H9 (cell line): ENCODE measurements around the gene APOL6. TPM values are rescaled to one million over a fixed set of nuclear protein-coding genes. Genes with fewer than 3 reads are reported as not detected.

Experiments
- DNase-seq: peaks from one replicate; pipeline ENCODE4 v3.0.0-alpha.2; 2017
- H2AFZ ChIP-seq: one replicate; pipeline ENCODE4 v1.6.1; 2013; ENCODE audit warnings: mild to moderate bottlenecking, low read length, control low read depth, moderate library complexity
- H2AK5ac ChIP-seq: 2 replicates; pipeline ENCODE4 v1.6.1; 2013; ENCODE audit warnings: low read length, control low read depth, mixed read lengths; ENCODE audit not compliant: insufficient read length
- H2BK120ac ChIP-seq: one replicate; pipeline ENCODE4 v1.6.1; 2013; ENCODE audit warnings: low read depth, mild to moderate bottlenecking, low read length, control low read depth, inconsistent platforms; ENCODE audit not compliant: poor library complexity, severe bottlenecking
- H2BK12ac ChIP-seq: 2 replicates; pipeline ENCODE4 v1.6.1; 2013; ENCODE audit warnings: low read length, control low read depth, mixed read lengths, low read depth; ENCODE audit not compliant: insufficient read length
- H2BK15ac ChIP-seq: 2 replicates; pipeline ENCODE4 v1.6.1; 2013; ENCODE audit warnings: low read depth, low read length, control low read depth
- H2BK20ac ChIP-seq: one replicate; pipeline ENCODE4 v1.6.1; 2013; ENCODE audit warnings: low read depth, mild to moderate bottlenecking, low read length, control low read depth, inconsistent platforms; ENCODE audit not compliant: poor library complexity, severe bottlenecking
- H2BK5ac ChIP-seq: 2 replicates; pipeline ENCODE4 v1.6.1; 2013; ENCODE audit warnings: low read length, control low read depth, mixed read lengths; ENCODE audit not compliant: insufficient read length
- H3K14ac ChIP-seq: 2 replicates; pipeline ENCODE4 v1.6.1; 2013; ENCODE audit warnings: low read length, control low read depth; ENCODE audit not compliant: insufficient read depth
- H3K18ac ChIP-seq: 2 replicates; pipeline ENCODE4 v1.6.1; 2013; ENCODE audit warnings: low read depth, mild to moderate bottlenecking, mixed read lengths, low read length, control low read depth; ENCODE audit not compliant: insufficient read length
- H3K23ac ChIP-seq: 2 replicates; pipeline ENCODE4 v1.6.1; 2013; ENCODE audit warnings: low read length, control low read depth, mixed read lengths, low read depth; ENCODE audit not compliant: insufficient read length
- H3K23me2 ChIP-seq: 2 replicates; pipeline ENCODE4 v1.6.1; 2013; ENCODE audit warnings: low read depth, mild to moderate bottlenecking, mixed read lengths, low read length, control low read depth; ENCODE audit not compliant: insufficient read length, poor library complexity, severe bottlenecking
- H3K27ac ChIP-seq: 2 replicates; pipeline ENCODE4 v1.5.1; 2013; ENCODE audit warnings: low read length, control low read depth, mixed read lengths, low read depth; ENCODE audit not compliant: insufficient read length
- H3K27me3 ChIP-seq: 2 replicates; pipeline ENCODE4 v1.6.1; 2013; ENCODE audit warnings: low read length, control low read depth, inconsistent platforms; ENCODE audit not compliant: insufficient read depth
- H3K4ac ChIP-seq: 2 replicates; pipeline ENCODE4 v1.6.1; 2013; ENCODE audit warnings: low read depth, mild to moderate bottlenecking, control low read depth, inconsistent platforms, low read length, moderate library complexity
- H3K4me1 ChIP-seq: 2 replicates; pipeline ENCODE4 v1.6.1; 2013; ENCODE audit warnings: low read length, control low read depth, inconsistent platforms; ENCODE audit not compliant: insufficient read depth
- H3K4me2 ChIP-seq: 2 replicates; pipeline ENCODE4 v1.6.1; 2013; ENCODE audit warnings: low read length, control low read depth, mixed read lengths; ENCODE audit not compliant: insufficient read length, insufficient read depth
- H3K56ac ChIP-seq: 2 replicates; pipeline ENCODE4 v1.6.1; 2013; ENCODE audit warnings: low read depth, mild to moderate bottlenecking, mixed read lengths, low read length, control low read depth; ENCODE audit not compliant: insufficient read length
- H3K79me1 ChIP-seq: 2 replicates; pipeline ENCODE4 v1.6.1; 2013; ENCODE audit warnings: low read depth, mild to moderate bottlenecking, moderate library complexity, low read length, control low read depth, inconsistent platforms; ENCODE audit not compliant: insufficient read depth, poor library complexity, severe bottlenecking
- H3K79me2 ChIP-seq: 2 replicates; pipeline ENCODE4 v1.6.1; 2013; ENCODE audit warnings: low read length, control low read depth, inconsistent platforms; ENCODE audit not compliant: insufficient read depth
- H3K9ac ChIP-seq: 2 replicates; pipeline ENCODE4 v1.6.1; 2013; ENCODE audit warnings: low read length, control low read depth, mixed read lengths; ENCODE audit not compliant: insufficient read length; ENCODE audit errors: extremely low read depth
- H3K9me3 ChIP-seq: one replicate; pipeline ENCODE4 v1.6.1; 2013; ENCODE audit warnings: low read depth, low read length, inconsistent platforms; ENCODE audit not compliant: control insufficient read depth
- H3T11ph ChIP-seq: one replicate; pipeline ENCODE4 v1.6.1; 2013; ENCODE audit warnings: mild to moderate bottlenecking, low read length, control low read depth, inconsistent platforms
- H4K20me1 ChIP-seq: one replicate; pipeline ENCODE4 v1.6.1; 2013; ENCODE audit not compliant: control insufficient read depth, insufficient read length, insufficient read depth
- H4K5ac ChIP-seq: 2 replicates; pipeline ENCODE4 v1.6.1; 2013; ENCODE audit warnings: low read depth, mild to moderate bottlenecking, mixed read lengths, low read length, control low read depth; ENCODE audit not compliant: insufficient read length
- H4K8ac ChIP-seq: replicated peaks from 2 replicates; pipeline ENCODE4 v1.6.1; 2013; ENCODE audit warnings: low read length, control low read depth, mixed read lengths, low read depth; ENCODE audit not compliant: insufficient read length
- H4K91ac ChIP-seq: 2 replicates; pipeline ENCODE4 v1.6.1; 2013; ENCODE audit warnings: low read depth, mild to moderate bottlenecking, moderate library complexity, mixed read lengths, low read length, control low read depth; ENCODE audit not compliant: insufficient read length
- H3K27ac Mint-ChIP-seq, 3 experiments: 2 replicates in 2 of 3; 3 replicates in 1 of 3; pipeline ENCODE4 v1.8.0; 2020 to 2021; ENCODE audit warnings: mixed read lengths in 3 of 3, mild to moderate bottlenecking in 1 of 3, moderate library complexity in 1 of 3
- H3K27me3 Mint-ChIP-seq: 2 replicates; pipeline ENCODE4 v1.8.0; 2021; ENCODE audit warnings: low read depth, mild to moderate bottlenecking, moderate library complexity, mixed read lengths
- H3K36me3 Mint-ChIP-seq, 3 experiments: 2 replicates in 2 of 3; 3 replicates in 1 of 3; pipeline ENCODE4 v1.8.0; 2020 to 2021; ENCODE audit warnings: low read depth in 3 of 3, mixed read lengths in 3 of 3; ENCODE audit not compliant: insufficient read depth in 1 of 3
- H3K4me1 Mint-ChIP-seq, 2 experiments: 2 replicates each; pipeline ENCODE4 v1.8.0; 2020; ENCODE audit warnings: mixed read lengths in 2 of 2
- H3K4me3 Mint-ChIP-seq, 2 experiments: 2 replicates in 1 of 2; 3 replicates in 1 of 2; pipeline ENCODE4 v1.8.0; 2020 to 2021; ENCODE audit warnings: mild to moderate bottlenecking in 2 of 2, mixed read lengths in 2 of 2, moderate library complexity in 1 of 2
- H3K9me3 Mint-ChIP-seq, 2 experiments: 2 replicates in 1 of 2; 3 replicates in 1 of 2; pipeline ENCODE4 v1.8.0; 2020; ENCODE audit warnings: mild to moderate bottlenecking in 2 of 2, mixed read lengths in 2 of 2, moderate library complexity in 1 of 2
- WGBS: extraction: QIAGEN DNeasy Blood & Tissue Kit; methylation state at CpG from one replicate; pipeline ENCODE4 v1.1.7; 2013; ENCODE audit warnings: missing lambda C conversion rate, low lambda C conversion rate, mixed read lengths; ENCODE audit not compliant: insufficient read length; ENCODE audit errors: extremely low coverage; 5-methylcytosine and 5-hydroxymethylcytosine counted together
- total RNA-seq: library from RNA; stranded (reverse); gene quantifications from 2 replicates; pipeline ENCODE4 v1.2.1, GENCODE V29; 2021
- TF ChIP-seq, protein P1 (sequence below): fragments of 200-600 bp; sonication (generic); conservative IDR thresholded peaks from 3 replicates; pipeline ENCODE4 v1.8.0; 2021; ENCODE audit warnings: antibody characterized with exemption, mild to moderate bottlenecking

Gene APOL6
- total RNA-seq, 1 experiment from 2014 or later: 0.07 TPM

DNA sequence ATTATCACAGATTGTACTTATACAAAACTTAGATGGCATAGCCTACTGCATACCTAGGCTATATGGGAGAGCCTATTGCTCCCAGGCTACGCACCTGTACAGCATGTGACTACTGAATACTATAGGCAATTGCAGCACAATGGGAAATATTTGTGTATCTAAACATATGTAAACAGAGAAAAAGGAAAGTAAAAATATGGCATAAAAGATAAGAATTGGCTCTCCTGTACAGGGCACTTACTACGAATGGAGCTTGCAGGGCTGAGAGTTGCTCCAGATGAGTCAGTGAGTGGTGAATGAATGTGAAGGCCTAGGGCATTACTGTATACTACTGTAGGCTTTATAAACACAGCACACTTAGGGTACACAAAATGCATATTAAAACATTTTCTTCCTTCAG is 13.2 kb downstream of the APOL6 start:
- Histone ChIP-seq H3K23ac (no peak overlapping the region), H4K20me1 (no peaks in the 10 kb centered on the region), H2BK5ac (no peak overlapping the region), H2BK120ac (no peak overlapping the region), H3T11ph (no peak overlapping the region), H3K9me3 (peaks cover 5% of the 10 kb centered on the region), H4K8ac (no peak overlapping the region), H2BK20ac (no peak overlapping the region), H3K18ac (no peak overlapping the region), H4K91ac (no peak overlapping the region), H3K9ac (no peak overlapping the region), H3K27ac (no peak overlapping the region), H2BK12ac (no peak overlapping the region), H3K79me2 (no peaks in the 10 kb centered on the region), H3K4me1 (no peaks in the 10 kb centered on the region; the same call in 1 of the 2 replicates), H2AFZ (no peak overlapping the region), H3K4me2 (no peak overlapping the region), H3K23me2 (no peaks in the 10 kb centered on the region), H3K27me3 (no peaks in the 10 kb centered on the region), H3K56ac (no peak overlapping the region), H3K14ac (no peak overlapping the region), H4K5ac (no peak overlapping the region), H2AK5ac (no peak overlapping the region), H3K79me1 (no peaks in the 10 kb centered on the region), H2BK15ac (no peak overlapping the region), H3K4ac (no peak overlapping the region)
- no CpG with 5 or more reads among the region's 2 CpGs for WGBS
- H3K27ac Mint-ChIP-seq: no peak overlapping the region; a peak in 1 of 7 replicates
- H3K4me1 Mint-ChIP-seq: peaks cover 30 to 35% of the 10 kb centered on the region in 2 experiments
- TF ChIP-seq, protein P1, sequence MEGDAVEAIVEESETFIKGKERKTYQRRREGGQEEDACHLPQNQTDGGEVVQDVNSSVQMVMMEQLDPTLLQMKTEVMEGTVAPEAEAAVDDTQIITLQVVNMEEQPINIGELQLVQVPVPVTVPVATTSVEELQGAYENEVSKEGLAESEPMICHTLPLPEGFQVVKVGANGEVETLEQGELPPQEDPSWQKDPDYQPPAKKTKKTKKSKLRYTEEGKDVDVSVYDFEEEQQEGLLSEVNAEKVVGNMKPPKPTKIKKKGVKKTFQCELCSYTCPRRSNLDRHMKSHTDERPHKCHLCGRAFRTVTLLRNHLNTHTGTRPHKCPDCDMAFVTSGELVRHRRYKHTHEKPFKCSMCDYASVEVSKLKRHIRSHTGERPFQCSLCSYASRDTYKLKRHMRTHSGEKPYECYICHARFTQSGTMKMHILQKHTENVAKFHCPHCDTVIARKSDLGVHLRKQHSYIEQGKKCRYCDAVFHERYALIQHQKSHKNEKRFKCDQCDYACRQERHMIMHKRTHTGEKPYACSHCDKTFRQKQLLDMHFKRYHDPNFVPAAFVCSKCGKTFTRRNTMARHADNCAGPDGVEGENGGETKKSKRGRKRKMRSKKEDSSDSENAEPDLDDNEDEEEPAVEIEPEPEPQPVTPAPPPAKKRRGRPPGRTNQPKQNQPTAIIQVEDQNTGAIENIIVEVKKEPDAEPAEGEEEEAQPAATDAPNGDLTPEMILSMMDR: no peak
- DNase-seq: no peak
- H3K27me3 Mint-ChIP-seq: peaks cover 3% of the 10 kb centered on the region; the same call in 1 of the 2 replicates
- peaks cover 6 to 22% (median 10%) of the 10 kb centered on the region in 3 experiments for H3K36me3 Mint-ChIP-seq
- H3K4me3 Mint-ChIP-seq: no peak overlapping the region; a peak in 1 of 5 replicates
- H3K9me3 Mint-ChIP-seq: peaks cover 12 to 26% of the 10 kb centered on the region in 2 experiments
